ENCODE data around the gene CNRIP1. TPM values are rescaled to one million over a fixed set of nuclear protein-coding genes. Genes with fewer than 3 reads are reported as not detected.
A peak's percentile ranks its signal among the peaks of the same experiment; 100 is the strongest.

The CNRIP1 gene
- total RNA-seq, 2 experiments from 2014 or later, result not detected

DNA sequence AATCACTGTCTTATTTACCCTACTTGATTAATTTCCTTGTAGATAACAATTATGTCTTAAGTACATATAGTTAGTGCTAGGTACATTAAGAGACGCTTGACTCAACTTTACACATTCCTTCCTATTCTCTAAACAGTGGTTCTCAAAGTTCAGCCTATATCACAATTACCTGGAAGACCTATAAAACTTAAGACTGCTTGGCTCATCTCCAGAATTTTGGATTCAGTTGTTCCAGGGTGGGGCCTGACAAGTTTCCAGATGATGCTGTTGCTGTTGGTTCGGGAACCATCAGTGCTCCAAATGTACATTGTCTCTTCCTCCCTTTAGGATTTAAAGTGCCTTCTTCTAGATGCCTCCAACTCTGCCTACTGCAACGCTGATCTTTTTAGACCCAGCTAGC lies 71.4 kb downstream of the CNRIP1 start:
- DNase-seq (ENCODE audit: low spot score), result no peak
- Histone ChIP-seq H2AFZ (ENCODE audit: low read length) (no peak overlapping the region), H3K36me3 (ENCODE audit: insufficient read depth, low read length) (peaks cover 66% of the 10 kb centered on the region), H3K9me3 (ENCODE audit: low read length) (no peaks in the 10 kb centered on the region), H3K4me2 (ENCODE audit: low read length) (peak overlapping the region; percentile 87), H3K4me3 (ENCODE audit: low read depth, low read length, poor library complexity, severe bottlenecking) (peak overlapping the region; percentile 89), H3K4me1 (ENCODE audit: insufficient read depth, low read length, poor library complexity, severe bottlenecking) (peaks cover 50% of the 10 kb centered on the region), H3K79me2 (ENCODE audit: insufficient read depth, low read depth, low read length) (peaks cover 87% of the 10 kb centered on the region), H4K20me1 (ENCODE audit: insufficient read depth, low read length) (peaks cover 63% of the 10 kb centered on the region), H3K27ac (ENCODE audit: low read depth, low read length, poor library complexity, severe bottlenecking) (no peak overlapping the region), H3K9me2 (ENCODE audit: insufficient read depth, low read length) (no peaks in the 10 kb centered on the region)
- TF ChIP-seq EZH2phosphoT487 (IDR thresholded peaks at IDR 0.05; ENCODE audit: borderline replicate concordance, low read depth, low read length), result no peak
- TF ChIP-seq, protein P1, sequence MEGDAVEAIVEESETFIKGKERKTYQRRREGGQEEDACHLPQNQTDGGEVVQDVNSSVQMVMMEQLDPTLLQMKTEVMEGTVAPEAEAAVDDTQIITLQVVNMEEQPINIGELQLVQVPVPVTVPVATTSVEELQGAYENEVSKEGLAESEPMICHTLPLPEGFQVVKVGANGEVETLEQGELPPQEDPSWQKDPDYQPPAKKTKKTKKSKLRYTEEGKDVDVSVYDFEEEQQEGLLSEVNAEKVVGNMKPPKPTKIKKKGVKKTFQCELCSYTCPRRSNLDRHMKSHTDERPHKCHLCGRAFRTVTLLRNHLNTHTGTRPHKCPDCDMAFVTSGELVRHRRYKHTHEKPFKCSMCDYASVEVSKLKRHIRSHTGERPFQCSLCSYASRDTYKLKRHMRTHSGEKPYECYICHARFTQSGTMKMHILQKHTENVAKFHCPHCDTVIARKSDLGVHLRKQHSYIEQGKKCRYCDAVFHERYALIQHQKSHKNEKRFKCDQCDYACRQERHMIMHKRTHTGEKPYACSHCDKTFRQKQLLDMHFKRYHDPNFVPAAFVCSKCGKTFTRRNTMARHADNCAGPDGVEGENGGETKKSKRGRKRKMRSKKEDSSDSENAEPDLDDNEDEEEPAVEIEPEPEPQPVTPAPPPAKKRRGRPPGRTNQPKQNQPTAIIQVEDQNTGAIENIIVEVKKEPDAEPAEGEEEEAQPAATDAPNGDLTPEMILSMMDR (conservative IDR thresholded peaks at IDR 0.05; ENCODE audit: low read length), result no peak
- BruUV-seq (replicated peaks), result no TSS peak
- ChIA-PET POLR2A (interaction anchor here (0.7 to 1.0 kb wide), 2 partner anchors 20 to 520 kb away, joined by 3 to 5 read pairs; no protein-coding TSS in a partner anchor), CTCF (ENCODE audit: unreplicated experiment) (no interaction called here)
- intact Hi-C loops (cut with micrococcal nuclease; ENCODE audit: unreplicated experiment), result no loop called here

DNA sequence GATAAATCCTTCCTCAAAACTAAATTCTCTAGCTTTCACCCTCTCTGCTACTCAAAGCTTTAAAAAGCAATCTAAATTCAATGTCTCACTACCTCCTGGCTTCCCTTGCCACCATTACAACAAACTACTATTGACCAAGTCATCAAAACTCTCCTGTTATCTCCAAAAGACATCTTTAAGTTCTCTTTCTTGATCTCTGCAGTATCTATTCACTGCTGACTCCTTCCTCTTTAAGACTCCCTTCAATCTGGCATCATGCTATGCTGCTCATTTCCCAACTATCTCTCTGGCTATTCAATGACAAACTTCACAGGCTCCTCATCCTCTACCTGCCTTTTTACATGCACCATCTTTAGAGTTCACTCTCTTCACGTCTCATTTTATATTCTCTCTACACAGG lies 73.4 kb downstream of the CNRIP1 start:
- no TSS peak for BruUV-seq (replicated peaks)
- no peak overlapping the region for H3K4me2 ChIP-seq (ENCODE audit: low read length)
- H3K27ac ChIP-seq (ENCODE audit: low read depth, low read length, poor library complexity, severe bottlenecking), result no peak overlapping the region
- H3K4me3 ChIP-seq (ENCODE audit: low read depth, low read length, poor library complexity, severe bottlenecking), result no peak overlapping the region
- ChIA-PET CTCF (ENCODE audit: unreplicated experiment) (no interaction called here), POLR2A (interaction anchor here (0.7 to 1.2 kb wide), 3 partner anchors 29 to 195 kb away, joined by 3 to 4 read pairs (median 4); no protein-coding TSS in a partner anchor)
- H3K79me2 ChIP-seq (ENCODE audit: insufficient read depth, low read depth, low read length), result peaks cover 100% of the 10 kb centered on the region
- H2AFZ ChIP-seq (ENCODE audit: low read length), result no peak overlapping the region
- DNase-seq (ENCODE audit: low spot score), result no peak
- H3K36me3 ChIP-seq (ENCODE audit: insufficient read depth, low read length), result peaks cover 86% of the 10 kb centered on the region
- intact Hi-C loops (cut with micrococcal nuclease; ENCODE audit: unreplicated experiment), result no loop called here
- H3K4me1 ChIP-seq (ENCODE audit: insufficient read depth, low read length, poor library complexity, severe bottlenecking), result peaks cover 50% of the 10 kb centered on the region
- H3K9me2 ChIP-seq (ENCODE audit: insufficient read depth, low read length), result no peaks in the 10 kb centered on the region
- no peak for TF ChIP-seq EZH2phosphoT487 (IDR thresholded peaks at IDR 0.05; ENCODE audit: borderline replicate concordance, low read depth, low read length)
- TF ChIP-seq, protein P1 (conservative IDR thresholded peaks at IDR 0.05; ENCODE audit: low read length), result no peak
- H4K20me1 ChIP-seq (ENCODE audit: insufficient read depth, low read length), result peaks cover 80% of the 10 kb centered on the region
- no peaks in the 10 kb centered on the region for H3K9me3 ChIP-seq (ENCODE audit: low read length)

DNA sequence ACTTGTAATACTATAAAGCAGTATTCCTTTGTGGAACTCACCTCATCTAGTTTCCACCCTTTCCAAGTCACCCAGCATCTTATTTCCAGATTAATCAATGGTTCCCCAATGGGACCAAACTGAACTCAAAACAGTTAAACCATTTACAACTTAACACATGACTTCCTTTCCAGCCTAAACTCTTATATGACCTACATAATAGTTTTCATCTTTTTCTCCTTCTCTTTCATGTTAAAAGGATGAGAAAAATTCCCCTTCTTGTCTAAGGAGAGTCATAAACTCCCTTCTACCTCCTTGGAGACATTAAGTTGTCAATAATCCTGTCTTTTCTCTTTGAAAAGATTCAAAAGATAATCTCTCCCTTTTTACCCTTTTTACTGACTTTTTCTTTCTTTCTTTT lies 74.1 kb downstream of the CNRIP1 start:
- BruUV-seq (replicated peaks), result no TSS peak
- TF ChIP-seq EZH2phosphoT487 (IDR thresholded peaks at IDR 0.05; ENCODE audit: borderline replicate concordance, low read depth, low read length), result no peak
- TF ChIP-seq, protein P1 (conservative IDR thresholded peaks at IDR 0.05; ENCODE audit: low read length), result no peak
- intact Hi-C loops (cut with micrococcal nuclease; ENCODE audit: unreplicated experiment), result no loop called here

More for the DNA sequence above, 74.1 kb downstream of the CNRIP1 start:
- ChIA-PET CTCF (ENCODE audit: unreplicated experiment) (interaction anchor here (0.5 kb wide), 1 partner anchor 68 kb away, joined by 3 read pairs; no protein-coding TSS in a partner anchor), POLR2A (interaction anchor here (1.2 to 1.5 kb wide), 2 partner anchors 9 to 51 kb away, joined by 3 to 6 read pairs; no protein-coding TSS in a partner anchor)
- Histone ChIP-seq H3K4me2 (ENCODE audit: low read length) (no peak overlapping the region), H3K27ac (ENCODE audit: low read depth, low read length, poor library complexity, severe bottlenecking) (no peak overlapping the region), H2AFZ (ENCODE audit: low read length) (no peak overlapping the region), H3K79me2 (ENCODE audit: insufficient read depth, low read depth, low read length) (peaks cover 100% of the 10 kb centered on the region), H3K4me3 (ENCODE audit: low read depth, low read length, poor library complexity, severe bottlenecking) (no peak overlapping the region), H3K9me3 (ENCODE audit: low read length) (no peaks in the 10 kb centered on the region), H3K9me2 (ENCODE audit: insufficient read depth, low read length) (no peaks in the 10 kb centered on the region), H3K4me1 (ENCODE audit: insufficient read depth, low read length, poor library complexity, severe bottlenecking) (peaks cover 50% of the 10 kb centered on the region), H4K20me1 (ENCODE audit: insufficient read depth, low read length) (peaks cover 82% of the 10 kb centered on the region), H3K36me3 (ENCODE audit: insufficient read depth, low read length) (peaks cover 88% of the 10 kb centered on the region)
- no peak for DNase-seq (ENCODE audit: low spot score)

Measured in OCI-LY7 (cell line).